HUES6 (cell line): ENCODE measurements around the gene BCORL1.

Experiments
- H3K27ac ChIP-seq: 2 replicates; pipeline ENCODE4 v1.7.0; 2013; ENCODE audit warnings: low read depth, mild to moderate bottlenecking, low read length, inconsistent platforms
- H3K27me3 ChIP-seq: 2 replicates; pipeline ENCODE4 v1.6.1; 2013; ENCODE audit warnings: low read length; ENCODE audit not compliant: control insufficient read depth, insufficient read depth
- H3K36me3 ChIP-seq: 2 replicates; pipeline ENCODE4 v1.6.1; 2013; ENCODE audit warnings: low read length; ENCODE audit not compliant: control insufficient read depth, insufficient read depth
- H3K4me1 ChIP-seq: 2 replicates; pipeline ENCODE4 v1.6.1; 2013; ENCODE audit warnings: low read length; ENCODE audit not compliant: control insufficient read depth, insufficient read depth
- H3K4me3 ChIP-seq: 2 replicates; pipeline ENCODE4 v1.5.1; 2013; ENCODE audit warnings: low read depth, low read length
- H3K9ac ChIP-seq: one replicate; pipeline ENCODE4 v1.6.1; 2013; ENCODE audit warnings: mild to moderate bottlenecking, low read length
- H3K9me3 ChIP-seq: 2 replicates; pipeline ENCODE4 v1.6.1; 2013; ENCODE audit warnings: low read depth, low read length; ENCODE audit not compliant: control insufficient read depth, insufficient read depth

BCORL1 gene, protein sequence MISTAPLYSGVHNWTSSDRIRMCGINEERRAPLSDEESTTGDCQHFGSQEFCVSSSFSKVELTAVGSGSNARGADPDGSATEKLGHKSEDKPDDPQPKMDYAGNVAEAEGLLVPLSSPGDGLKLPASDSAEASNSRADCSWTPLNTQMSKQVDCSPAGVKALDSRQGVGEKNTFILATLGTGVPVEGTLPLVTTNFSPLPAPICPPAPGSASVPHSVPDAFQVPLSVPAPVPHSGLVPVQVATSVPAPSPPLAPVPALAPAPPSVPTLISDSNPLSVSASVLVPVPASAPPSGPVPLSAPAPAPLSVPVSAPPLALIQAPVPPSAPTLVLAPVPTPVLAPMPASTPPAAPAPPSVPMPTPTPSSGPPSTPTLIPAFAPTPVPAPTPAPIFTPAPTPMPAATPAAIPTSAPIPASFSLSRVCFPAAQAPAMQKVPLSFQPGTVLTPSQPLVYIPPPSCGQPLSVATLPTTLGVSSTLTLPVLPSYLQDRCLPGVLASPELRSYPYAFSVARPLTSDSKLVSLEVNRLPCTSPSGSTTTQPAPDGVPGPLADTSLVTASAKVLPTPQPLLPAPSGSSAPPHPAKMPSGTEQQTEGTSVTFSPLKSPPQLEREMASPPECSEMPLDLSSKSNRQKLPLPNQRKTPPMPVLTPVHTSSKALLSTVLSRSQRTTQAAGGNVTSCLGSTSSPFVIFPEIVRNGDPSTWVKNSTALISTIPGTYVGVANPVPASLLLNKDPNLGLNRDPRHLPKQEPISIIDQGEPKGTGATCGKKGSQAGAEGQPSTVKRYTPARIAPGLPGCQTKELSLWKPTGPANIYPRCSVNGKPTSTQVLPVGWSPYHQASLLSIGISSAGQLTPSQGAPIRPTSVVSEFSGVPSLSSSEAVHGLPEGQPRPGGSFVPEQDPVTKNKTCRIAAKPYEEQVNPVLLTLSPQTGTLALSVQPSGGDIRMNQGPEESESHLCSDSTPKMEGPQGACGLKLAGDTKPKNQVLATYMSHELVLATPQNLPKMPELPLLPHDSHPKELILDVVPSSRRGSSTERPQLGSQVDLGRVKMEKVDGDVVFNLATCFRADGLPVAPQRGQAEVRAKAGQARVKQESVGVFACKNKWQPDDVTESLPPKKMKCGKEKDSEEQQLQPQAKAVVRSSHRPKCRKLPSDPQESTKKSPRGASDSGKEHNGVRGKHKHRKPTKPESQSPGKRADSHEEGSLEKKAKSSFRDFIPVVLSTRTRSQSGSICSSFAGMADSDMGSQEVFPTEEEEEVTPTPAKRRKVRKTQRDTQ (N-terminal part only)

DNA sequence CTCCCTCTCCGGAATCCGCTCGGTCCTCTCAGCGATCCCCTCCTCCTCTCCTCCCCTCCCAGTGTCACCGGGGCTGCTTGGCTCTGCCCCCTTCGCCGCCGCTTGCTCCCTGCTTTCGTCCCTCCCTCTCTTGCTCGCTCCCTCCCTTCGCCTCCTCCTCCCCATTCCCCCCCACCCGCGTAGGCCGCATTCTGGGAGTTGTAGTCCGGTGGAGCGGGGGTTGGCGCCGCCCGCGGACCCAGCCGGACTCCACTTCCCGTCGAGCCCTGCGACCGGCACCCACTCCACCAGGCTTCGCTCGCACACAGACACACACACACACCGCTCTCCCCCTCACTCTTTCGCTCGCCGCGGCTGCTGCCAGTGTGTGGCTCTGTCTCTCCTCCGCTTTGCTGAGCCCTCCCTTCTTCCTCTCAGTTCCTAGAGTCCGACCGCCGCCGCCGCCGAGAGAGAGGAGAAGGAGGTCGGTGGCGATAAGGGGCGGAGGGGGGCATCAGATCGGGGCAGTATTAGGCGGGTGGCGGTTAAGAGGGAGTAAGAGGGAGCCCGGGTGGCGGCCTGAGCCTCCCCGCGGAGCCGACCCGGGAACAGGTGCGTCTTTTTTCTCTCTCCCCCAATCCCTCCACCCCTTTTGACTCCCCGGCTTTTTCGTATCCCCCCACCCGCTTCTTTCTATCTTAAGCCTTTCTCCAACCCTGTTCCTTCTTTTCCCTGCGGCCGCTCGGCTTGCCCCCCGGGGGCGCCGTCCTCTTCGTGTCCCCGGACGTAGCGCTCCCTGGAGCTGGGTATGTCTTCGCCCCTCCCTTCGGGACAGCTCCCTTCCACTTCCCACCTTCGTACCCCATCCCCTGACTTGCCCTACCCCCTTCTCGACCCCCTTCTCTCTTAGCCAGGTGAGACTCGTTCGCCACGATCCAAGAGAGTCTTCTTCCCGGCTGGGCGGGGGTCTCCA, at the start of gene BCORL1:
Gene BCORL1 (plus strand): TSS at position 336 of the 952 bp plus-strand sequence. CDS start 22,597 bp downstream, outside the sequence.
- no peak within 1 kb of the TSS for H3K9ac ChIP-seq
- H3K4me1 ChIP-seq, result peaks cover 5% of the 10 kb centered on the region; the same call in 1 of the 2 replicates
- peaks cover 72% of the 10 kb centered on the region for H3K27me3 ChIP-seq
- H3K9me3 ChIP-seq, result no peaks in the 10 kb centered on the region
- no peaks in the 10 kb centered on the region for H3K36me3 ChIP-seq
- peak within 1 kb of the TSS; percentile 81 for H3K4me3 ChIP-seq
- H3K27ac ChIP-seq, result no peak within 1 kb of the TSS

GRCh38 chrX:129932821-129933321, 49.6 kb upstream of the BCORL1 start:
- H3K27ac ChIP-seq, result no peak overlapping the region
- peak overlapping the region; percentile 55 for H3K4me3 ChIP-seq
- H3K27me3 ChIP-seq, result peaks cover 55% of the 10 kb centered on the region
- peak overlapping the region; percentile 32 for H3K9ac ChIP-seq
- H3K36me3 ChIP-seq, result peaks cover 16% of the 10 kb centered on the region
- no peaks in the 10 kb centered on the region for H3K9me3 ChIP-seq
- peaks cover 22% of the 10 kb centered on the region for H3K4me1 ChIP-seq

- peaks cover 63% of the 10 kb centered on the region for H3K27me3 ChIP-seq
- H3K36me3 ChIP-seq, result peaks cover 14% of the 10 kb centered on the region
- peaks cover 29% of the 10 kb centered on the region for H3K4me1 ChIP-seq
- no peak overlapping the region for H3K27ac ChIP-seq
- H3K4me3 ChIP-seq, result peak overlapping the region; percentile 6; the same call in 1 of the 2 replicates
- no peak overlapping the region for H3K9ac ChIP-seq
- H3K9me3 ChIP-seq, result no peaks in the 10 kb centered on the region
Measured at GRCh38 chrX:129933700-129934099, 48.7 kb upstream of the BCORL1 start.

DNA sequence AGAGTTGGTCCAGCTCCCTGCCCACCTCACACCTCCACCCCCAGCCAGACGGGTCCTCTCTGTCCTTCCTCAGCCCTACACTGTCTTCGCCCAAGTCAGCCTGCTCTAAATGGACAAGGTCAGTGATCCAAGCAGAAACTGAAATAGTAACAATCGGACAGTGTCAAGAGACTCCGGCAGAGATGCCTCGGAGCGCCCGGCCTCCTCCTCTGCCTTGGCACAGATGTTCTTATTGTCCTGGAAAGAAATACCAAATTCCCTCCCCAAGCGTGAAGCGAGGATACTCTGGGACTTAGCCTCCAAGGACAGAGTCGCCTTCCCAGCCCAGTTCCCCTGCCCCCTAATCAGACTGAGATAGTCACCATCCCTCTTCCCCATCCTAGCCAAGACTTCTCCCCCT, 48.0 kb upstream of the BCORL1 start:
- Histone ChIP-seq H3K27me3 (peaks cover 71% of the 10 kb centered on the region), H3K4me3 (peak overlapping the region; percentile 19; the same call in 1 of the 2 replicates), H3K36me3 (peaks cover 6% of the 10 kb centered on the region), H3K27ac (no peak overlapping the region), H3K9me3 (no peaks in the 10 kb centered on the region), H3K4me1 (peaks cover 29% of the 10 kb centered on the region), H3K9ac (no peak overlapping the region)

DNA sequence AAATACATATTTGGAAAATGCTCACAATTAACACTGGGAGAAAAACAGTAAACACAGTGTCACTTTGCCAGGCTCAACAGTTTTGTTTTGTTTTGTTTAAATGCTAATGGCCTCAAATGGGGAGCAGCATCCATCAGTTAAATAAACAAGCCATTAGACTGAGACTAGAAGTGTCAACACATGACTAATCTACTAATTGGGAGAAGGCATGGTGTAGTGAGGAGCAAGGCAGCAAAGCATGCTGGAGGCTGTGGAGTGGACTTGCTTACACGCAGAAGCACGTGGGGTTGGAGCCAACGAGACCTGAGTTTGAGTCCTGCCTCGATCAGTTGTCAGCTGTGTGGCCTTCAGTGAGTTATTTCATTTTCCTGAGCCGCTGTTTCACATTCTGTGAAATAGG, 47.5 kb upstream of the BCORL1 start:
- H3K27me3 ChIP-seq, result peaks cover 76% of the 10 kb centered on the region

DNA sequence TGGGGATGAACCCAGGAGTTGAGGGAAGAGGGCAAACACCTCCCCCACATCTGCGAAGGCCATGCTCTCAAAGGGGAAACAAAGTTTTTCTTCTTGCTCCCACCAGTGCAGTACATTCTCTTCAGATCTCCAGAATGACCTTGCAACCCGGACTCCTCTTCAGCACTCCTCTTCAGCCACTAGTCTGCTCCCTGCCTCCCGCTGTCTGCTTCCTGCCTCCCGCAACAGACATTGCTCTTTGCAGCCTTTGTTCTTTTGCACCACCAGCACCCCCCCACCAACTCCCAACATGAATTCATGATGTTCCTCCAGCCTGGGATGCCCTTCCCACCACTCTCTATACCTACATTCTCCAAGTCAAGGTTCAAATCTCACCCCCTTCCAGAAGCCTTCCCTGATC, 44.4 kb upstream of the BCORL1 start:
- Histone ChIP-seq H3K9me3 (no peaks in the 10 kb centered on the region), H3K27ac (no peak overlapping the region), H3K27me3 (peaks cover 83% of the 10 kb centered on the region)

More for the DNA sequence above, 47.5 kb upstream of the BCORL1 start:
- peaks cover 1% of the 10 kb centered on the region; the same call in 1 of the 2 replicates for H3K36me3 ChIP-seq
- H3K9me3 ChIP-seq, result no peaks in the 10 kb centered on the region
- H3K27ac ChIP-seq, result no peak overlapping the region
- H3K9ac ChIP-seq, result no peak overlapping the region
- H3K4me1 ChIP-seq, result peaks cover 32% of the 10 kb centered on the region
- H3K4me3 ChIP-seq, result peak overlapping the region; percentile 19; the same call in 1 of the 2 replicates

GRCh38 chrX:129939986-129940385, 42.4 kb upstream of the BCORL1 start:
- peaks cover 21% of the 10 kb centered on the region for H3K4me1 ChIP-seq
- H3K9me3 ChIP-seq, result no peaks in the 10 kb centered on the region
- H3K36me3 ChIP-seq, result no peaks in the 10 kb centered on the region
- H3K9ac ChIP-seq, result no peak overlapping the region
- H3K27me3 ChIP-seq, result peaks cover 72% of the 10 kb centered on the region
- H3K27ac ChIP-seq, result no peak overlapping the region
- H3K4me3 ChIP-seq, result no peak overlapping the region

More for the DNA sequence above, 44.4 kb upstream of the BCORL1 start:
- H3K4me1 ChIP-seq, result peaks cover 35% of the 10 kb centered on the region
- H3K36me3 ChIP-seq, result no peaks in the 10 kb centered on the region
- H3K4me3 ChIP-seq, result no peak overlapping the region
- no peak overlapping the region for H3K9ac ChIP-seq

- Histone ChIP-seq H3K9me3 (no peaks in the 10 kb centered on the region), H3K4me1 (peaks cover 19% of the 10 kb centered on the region; the same call in 1 of the 2 replicates), H3K4me3 (no peak overlapping the region), H3K9ac (no peak overlapping the region), H3K27ac (no peak overlapping the region), H3K27me3 (peaks cover 70% of the 10 kb centered on the region), H3K36me3 (no peaks in the 10 kb centered on the region)
Measured at GRCh38 chrX:129940721-129941120, 41.7 kb upstream of the BCORL1 start.

GRCh38 chrX:129945131-129945530, 37.3 kb upstream of the BCORL1 start:
- Histone ChIP-seq H3K4me3 (no peak overlapping the region), H3K9me3 (no peaks in the 10 kb centered on the region)

More at GRCh38 chrX:129945131-129945530, 37.3 kb upstream of the BCORL1 start:
- no peaks in the 10 kb centered on the region for H3K36me3 ChIP-seq
- peaks cover 42% of the 10 kb centered on the region for H3K27me3 ChIP-seq
- no peak overlapping the region for H3K9ac ChIP-seq
- H3K27ac ChIP-seq, result no peak overlapping the region
- peaks cover 3% of the 10 kb centered on the region; the same call in 1 of the 2 replicates for H3K4me1 ChIP-seq
